ENCODE results near the gene MYO3B.

MYO3B gene

DNA sequence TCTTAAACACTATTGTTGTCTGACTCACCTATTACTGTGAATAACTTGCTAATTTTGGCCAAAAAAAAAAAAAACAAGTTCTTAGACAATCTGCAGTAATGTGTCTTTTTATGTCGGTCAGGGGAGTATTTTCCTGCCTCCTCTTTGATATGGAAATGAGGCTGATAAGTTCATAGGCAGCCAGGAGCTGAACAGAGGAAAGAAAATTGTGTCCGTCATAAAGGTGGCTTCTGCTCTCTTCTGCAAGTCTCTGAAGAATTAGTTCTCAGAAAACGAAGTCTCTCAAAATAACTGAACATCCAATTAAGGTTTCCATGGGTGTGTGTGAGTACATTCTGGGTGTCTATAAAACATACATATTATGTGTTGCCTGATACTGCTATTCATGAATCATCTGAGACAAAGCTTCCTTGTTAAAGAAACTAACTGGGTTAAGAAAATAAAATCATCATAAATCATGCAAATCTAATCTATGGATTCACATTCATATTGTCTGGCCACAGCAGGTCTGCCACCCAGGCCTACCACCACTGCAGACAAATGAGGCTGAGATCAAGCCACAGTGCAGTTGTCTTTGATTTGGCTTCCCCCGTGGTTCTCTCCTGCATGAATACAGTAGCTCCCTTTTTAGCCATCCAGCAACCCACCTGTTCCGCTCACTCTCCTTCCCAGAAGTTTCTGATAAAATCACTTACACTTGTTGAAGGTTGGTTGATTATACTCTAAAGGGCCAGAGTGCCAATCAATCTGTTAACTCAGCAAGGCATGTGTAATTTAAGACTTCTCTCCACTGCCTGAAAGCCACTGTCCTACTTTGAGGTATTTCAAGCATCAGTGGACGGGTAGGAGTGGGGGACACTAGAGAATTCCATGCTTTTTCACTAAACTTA, 517.8 kb downstream of the MYO3B start:
- DNase-seq (ENCODE audit: low read depth), result no peak

DNA sequence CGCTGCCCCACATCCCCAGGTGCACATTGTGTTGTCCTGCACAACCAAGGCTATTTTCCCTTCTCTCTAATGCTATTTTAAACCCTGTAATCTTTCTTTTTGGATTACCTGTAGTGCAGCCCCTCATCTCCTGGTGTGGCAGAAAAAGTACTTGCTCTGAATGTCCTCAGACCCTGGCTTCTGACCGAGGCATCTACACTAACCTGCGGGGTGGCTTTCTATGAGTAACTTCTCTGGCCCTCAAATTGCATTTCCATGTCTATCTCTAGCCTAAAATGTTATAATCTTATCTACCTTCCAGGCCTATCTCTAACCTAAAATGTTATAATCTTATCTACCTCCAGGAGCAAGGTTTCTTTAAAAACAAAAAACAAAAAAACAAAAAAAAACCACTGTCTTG, 519.0 kb downstream of the MYO3B start:
- no peak for DNase-seq (ENCODE audit: low read depth)

DNA sequence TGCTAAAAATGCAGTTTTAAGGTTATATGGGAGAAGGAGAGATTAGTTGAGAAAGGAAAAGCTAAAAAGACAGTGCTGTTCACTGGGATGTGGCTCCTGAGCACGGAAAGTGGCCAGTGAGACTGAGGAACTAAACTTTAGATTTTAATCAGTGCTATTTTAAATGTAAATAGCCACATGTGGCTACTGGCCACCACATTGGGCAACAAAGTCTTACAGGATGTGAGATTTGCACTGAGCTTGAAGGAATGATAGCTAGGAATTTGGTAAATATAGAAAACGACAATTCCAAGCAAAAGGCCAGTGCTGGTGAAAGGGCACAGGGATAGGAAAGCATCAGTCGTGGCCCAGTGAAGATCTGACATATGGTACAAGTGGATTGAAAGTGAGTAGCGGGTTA, 523.1 kb downstream of the MYO3B start:
- no peak for DNase-seq (ENCODE audit: low read depth)

DNA sequence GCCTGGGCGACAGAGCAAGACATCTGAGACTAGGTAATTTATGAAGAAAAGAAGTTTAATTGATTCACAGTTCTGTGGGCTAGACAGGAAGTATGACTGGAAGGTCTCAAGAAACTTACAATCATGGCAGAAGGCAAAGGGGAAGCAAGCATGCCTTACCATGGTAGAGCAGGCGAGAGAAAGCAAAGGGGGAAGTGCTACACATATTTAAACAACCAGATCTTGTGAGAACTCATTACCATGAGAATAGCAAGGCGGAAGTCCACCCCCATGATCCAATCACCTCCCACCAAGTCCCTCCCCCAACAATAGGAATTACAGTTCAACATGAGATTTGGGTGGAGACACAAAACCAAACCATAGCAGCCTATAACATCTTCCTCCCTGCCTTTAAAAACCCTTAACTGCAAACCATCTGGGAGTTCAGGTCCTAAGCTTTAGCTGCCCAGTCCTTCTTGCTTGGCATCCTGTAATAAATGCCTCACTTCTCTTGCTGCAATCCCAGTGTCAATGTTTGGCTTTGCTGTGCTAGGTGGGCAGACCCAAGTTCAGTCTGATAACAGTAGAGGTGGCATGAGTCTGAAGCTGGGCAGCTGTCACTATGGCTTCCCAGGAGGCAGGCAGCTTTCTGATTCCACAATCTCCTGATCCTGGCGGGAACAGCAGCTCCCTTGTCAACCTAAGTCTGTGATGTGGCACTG, 526.0 kb downstream of the MYO3B start:
- DNase-seq (ENCODE audit: low read depth), result no peak
